H1 (cell line): ENCODE data around the gene CYTL1.

Experiments
- ATF3 ChIP-seq: IDR thresholded peaks from 2 replicates; pipeline ENCODE4 v1.6.1; 2011; ENCODE audit warnings: low read depth, mild to moderate bottlenecking, low read length; ENCODE audit not compliant: insufficient read depth
- CTCF ChIP-seq, 3 experiments: IDR thresholded peaks; 1 replicate in 2 of 3; 2 replicates in 1 of 3; pipeline versions ENCODE4 v1.5.1 to v1.6.1; 2011; ENCODE audit warnings: low read length in 3 of 3, mild to moderate bottlenecking in 3 of 3, inconsistent platforms in 2 of 3, low read depth in 1 of 3, moderate library complexity in 1 of 3; ENCODE audit not compliant: insufficient read depth in 1 of 3; ENCODE audit errors: control extremely low read depth in 1 of 3
- JUND ChIP-seq: IDR thresholded peaks from 2 replicates; pipeline ENCODE4 v1.6.1; 2011; ENCODE audit warnings: mild to moderate bottlenecking, improper control_type of control experiment, low read length
- POLR2AphosphoS5 ChIP-seq: IDR thresholded peaks from 2 replicates; pipeline ENCODE4 v1.6.1; 2011; ENCODE audit warnings: low read depth, low read length
- SIX5 ChIP-seq: IDR thresholded peaks from 2 replicates; pipeline ENCODE4 v1.6.1; 2011; ENCODE audit warnings: mild to moderate bottlenecking, low read depth, low read length
- TAF1 ChIP-seq: IDR thresholded peaks from 2 replicates; pipeline ENCODE4 v1.6.1; 2011; ENCODE audit warnings: mild to moderate bottlenecking, low read depth, low read length
- TCF12 ChIP-seq: IDR thresholded peaks from 2 replicates; pipeline ENCODE4 v1.6.1; 2011; ENCODE audit warnings: low read depth, mild to moderate bottlenecking, low read length

- TF ChIP-seq ATF3 = no peak
- TF ChIP-seq TCF12 = no peak
- TF ChIP-seq TAF1 = no peak
- no peak for TF ChIP-seq CTCF (IDR thresholded peaks at IDR 0.05; ENCODE audit: control extremely low read depth in 1 of 3, insufficient read depth in 1 of 3, low read depth in 1 of 3, low read length in 3 of 3)
- TF ChIP-seq POLR2AphosphoS5 = no peak
- no peak for TF ChIP-seq SIX5
- no peak for TF ChIP-seq JUND
Measured at GRCh38 chr4:5019274-5019673, at the start of gene CYTL1.
